Measurements from ENCODE around the gene SPPL2B.

SPPL2B gene

DNA sequence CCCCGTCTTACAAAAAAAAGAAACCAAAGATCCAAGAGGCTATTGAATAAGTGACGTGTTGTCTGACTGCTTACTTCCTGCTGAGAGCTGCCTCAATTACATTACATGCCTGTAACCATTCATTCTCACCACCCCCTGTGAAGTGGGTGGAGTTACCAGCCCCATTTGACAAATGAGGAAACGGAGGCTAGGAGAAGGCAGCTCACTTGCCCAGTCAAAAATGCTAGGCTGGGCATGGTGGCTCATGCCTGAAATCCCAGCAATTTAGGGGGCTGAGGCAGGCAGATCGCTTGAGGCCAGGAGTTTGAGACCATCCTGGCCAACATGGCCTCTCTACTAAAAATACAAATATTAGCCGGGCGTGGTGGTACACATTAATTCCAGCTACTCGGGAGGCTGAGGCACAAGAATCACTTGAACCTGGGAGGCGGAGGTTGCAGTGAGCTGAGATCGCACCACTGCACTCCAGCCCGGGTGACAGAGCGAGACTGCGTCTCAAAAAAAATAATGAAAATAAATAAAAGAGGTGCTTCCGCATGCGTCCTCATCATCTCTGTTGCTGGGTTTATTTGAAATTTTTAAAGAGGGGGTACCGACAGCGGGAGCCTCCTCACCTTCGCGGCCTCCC lies 597 bp upstream of the SPPL2B start:
- TF ChIP-seq, protein P1, sequence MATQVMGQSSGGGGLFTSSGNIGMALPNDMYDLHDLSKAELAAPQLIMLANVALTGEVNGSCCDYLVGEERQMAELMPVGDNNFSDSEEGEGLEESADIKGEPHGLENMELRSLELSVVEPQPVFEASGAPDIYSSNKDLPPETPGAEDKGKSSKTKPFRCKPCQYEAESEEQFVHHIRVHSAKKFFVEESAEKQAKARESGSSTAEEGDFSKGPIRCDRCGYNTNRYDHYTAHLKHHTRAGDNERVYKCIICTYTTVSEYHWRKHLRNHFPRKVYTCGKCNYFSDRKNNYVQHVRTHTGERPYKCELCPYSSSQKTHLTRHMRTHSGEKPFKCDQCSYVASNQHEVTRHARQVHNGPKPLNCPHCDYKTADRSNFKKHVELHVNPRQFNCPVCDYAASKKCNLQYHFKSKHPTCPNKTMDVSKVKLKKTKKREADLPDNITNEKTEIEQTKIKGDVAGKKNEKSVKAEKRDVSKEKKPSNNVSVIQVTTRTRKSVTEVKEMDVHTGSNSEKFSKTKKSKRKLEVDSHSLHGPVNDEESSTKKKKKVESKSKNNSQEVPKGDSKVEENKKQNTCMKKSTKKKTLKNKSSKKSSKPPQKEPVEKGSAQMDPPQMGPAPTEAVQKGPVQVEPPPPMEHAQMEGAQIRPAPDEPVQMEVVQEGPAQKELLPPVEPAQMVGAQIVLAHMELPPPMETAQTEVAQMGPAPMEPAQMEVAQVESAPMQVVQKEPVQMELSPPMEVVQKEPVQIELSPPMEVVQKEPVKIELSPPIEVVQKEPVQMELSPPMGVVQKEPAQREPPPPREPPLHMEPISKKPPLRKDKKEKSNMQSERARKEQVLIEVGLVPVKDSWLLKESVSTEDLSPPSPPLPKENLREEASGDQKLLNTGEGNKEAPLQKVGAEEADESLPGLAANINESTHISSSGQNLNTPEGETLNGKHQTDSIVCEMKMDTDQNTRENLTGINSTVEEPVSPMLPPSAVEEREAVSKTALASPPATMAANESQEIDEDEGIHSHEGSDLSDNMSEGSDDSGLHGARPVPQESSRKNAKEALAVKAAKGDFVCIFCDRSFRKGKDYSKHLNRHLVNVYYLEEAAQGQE (IDR thresholded peaks at IDR 0.05; ENCODE audit: low read depth) = no peak
- TF ChIP-seq, protein P2, sequence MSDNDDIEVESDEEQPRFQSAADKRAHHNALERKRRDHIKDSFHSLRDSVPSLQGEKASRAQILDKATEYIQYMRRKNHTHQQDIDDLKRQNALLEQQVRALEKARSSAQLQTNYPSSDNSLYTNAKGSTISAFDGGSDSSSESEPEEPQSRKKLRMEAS (IDR thresholded peaks at IDR 0.05) = no peak
- TF ChIP-seq TCF12 (IDR thresholded peaks at IDR 0.05; ENCODE audit: low read depth) (no peak), CEBPB (IDR thresholded peaks at IDR 0.05) (no peak), TEAD4 (IDR thresholded peaks at IDR 0.05) (0 out of 2 replicates have a peak, but pooled peaks have one; percentile 4), NFIC (IDR thresholded peaks at IDR 0.05) (no peak), ZBTB7A (IDR thresholded peaks at IDR 0.05; ENCODE audit: low read depth) (0 out of 2 replicates have a peak, but pooled peaks have one; percentile 17), YY1 (IDR thresholded peaks at IDR 0.05; ENCODE audit: low read depth) (peak; percentile 64), EP300 (IDR thresholded peaks at IDR 0.05; ENCODE audit: borderline replicate concordance) (no peak), CREB1 (IDR thresholded peaks at IDR 0.05; ENCODE audit: low read depth) (no peak; the same call in 1 of the 2 replicates)
- TF ChIP-seq, protein P3, sequence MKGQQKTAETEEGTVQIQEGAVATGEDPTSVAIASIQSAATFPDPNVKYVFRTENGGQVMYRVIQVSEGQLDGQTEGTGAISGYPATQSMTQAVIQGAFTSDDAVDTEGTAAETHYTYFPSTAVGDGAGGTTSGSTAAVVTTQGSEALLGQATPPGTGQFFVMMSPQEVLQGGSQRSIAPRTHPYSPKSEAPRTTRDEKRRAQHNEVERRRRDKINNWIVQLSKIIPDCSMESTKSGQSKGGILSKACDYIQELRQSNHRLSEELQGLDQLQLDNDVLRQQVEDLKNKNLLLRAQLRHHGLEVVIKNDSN (IDR thresholded peaks at IDR 0.05) = no peak

DNA sequence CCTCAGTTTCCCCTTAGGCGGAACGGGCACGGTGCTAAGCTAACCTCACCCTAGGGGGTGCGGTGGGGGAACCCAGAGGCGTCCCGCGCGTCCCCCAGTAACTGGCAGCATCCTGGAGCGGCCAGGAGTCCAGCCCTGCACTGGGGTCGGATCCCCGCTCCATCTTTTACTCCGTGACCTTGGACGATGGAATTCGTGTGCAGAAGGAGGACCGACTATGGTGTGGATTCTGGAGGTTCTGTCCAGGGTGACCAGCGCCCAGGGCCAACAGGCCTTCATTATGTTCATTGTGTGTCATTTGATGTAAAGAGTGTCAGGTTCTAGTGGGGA lies 630 bp downstream of the SPPL2B start:
- TF ChIP-seq, protein P2 (IDR thresholded peaks at IDR 0.05) = no peak
- TF ChIP-seq CREB1 (IDR thresholded peaks at IDR 0.05; ENCODE audit: low read depth) = no peak
- no peak for TF ChIP-seq NFIC (IDR thresholded peaks at IDR 0.05)
- no peak for TF ChIP-seq YY1 (IDR thresholded peaks at IDR 0.05; ENCODE audit: low read depth)
- TF ChIP-seq, protein P3 (IDR thresholded peaks at IDR 0.05) = no peak
- TF ChIP-seq EP300 (IDR thresholded peaks at IDR 0.05; ENCODE audit: borderline replicate concordance) = no peak
- no peak for TF ChIP-seq RAD21 (IDR thresholded peaks at IDR 0.05; ENCODE audit: low read depth)
- TF ChIP-seq, protein P1 (IDR thresholded peaks at IDR 0.05; ENCODE audit: low read depth) = no peak
- no peak for TF ChIP-seq EGR1 (IDR thresholded peaks at IDR 0.05)
- no peak for TF ChIP-seq TCF12 (IDR thresholded peaks at IDR 0.05; ENCODE audit: low read depth)

DNA sequence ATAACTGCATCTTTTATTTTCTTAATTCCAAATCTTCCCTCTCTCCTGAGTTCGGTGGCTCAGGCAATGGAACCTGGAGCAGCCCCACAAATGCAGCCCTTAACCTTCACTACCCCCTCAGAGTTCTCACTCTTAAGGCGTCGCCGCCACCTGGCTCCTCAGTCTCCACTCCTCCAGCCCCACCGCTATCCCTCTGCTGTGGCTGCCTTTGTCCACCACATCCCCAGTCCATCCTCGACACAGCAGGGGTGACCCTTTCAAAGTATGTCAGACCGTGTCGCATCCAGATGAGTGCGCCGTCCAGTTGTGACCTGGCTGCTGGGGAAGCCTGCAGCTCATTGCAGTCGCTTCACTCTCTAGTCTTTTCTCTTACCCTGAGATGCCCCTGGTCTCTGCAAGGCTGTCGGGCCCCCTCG lies 1.0 kb downstream of the SPPL2B start:
- no peak for TF ChIP-seq EGR1 (IDR thresholded peaks at IDR 0.05)
- no peak for TF ChIP-seq ZBTB7A (IDR thresholded peaks at IDR 0.05; ENCODE audit: low read depth)
- no peak for TF ChIP-seq TEAD4 (IDR thresholded peaks at IDR 0.05)
- TF ChIP-seq FOXM1 (IDR thresholded peaks at IDR 0.05; ENCODE audit: borderline replicate concordance, low read depth) = no peak
- no peak for TF ChIP-seq RAD21 (IDR thresholded peaks at IDR 0.05; ENCODE audit: low read depth)
- TF ChIP-seq, protein P2 (IDR thresholded peaks at IDR 0.05) = no peak
- no peak for TF ChIP-seq TCF12 (IDR thresholded peaks at IDR 0.05; ENCODE audit: low read depth)
- TF ChIP-seq, protein P1 (IDR thresholded peaks at IDR 0.05; ENCODE audit: low read depth) = no peak
- TF ChIP-seq EP300 (IDR thresholded peaks at IDR 0.05; ENCODE audit: borderline replicate concordance) = no peak
- TF ChIP-seq TAF1 (IDR thresholded peaks at IDR 0.05; ENCODE audit: low read depth) = no peak

DNA sequence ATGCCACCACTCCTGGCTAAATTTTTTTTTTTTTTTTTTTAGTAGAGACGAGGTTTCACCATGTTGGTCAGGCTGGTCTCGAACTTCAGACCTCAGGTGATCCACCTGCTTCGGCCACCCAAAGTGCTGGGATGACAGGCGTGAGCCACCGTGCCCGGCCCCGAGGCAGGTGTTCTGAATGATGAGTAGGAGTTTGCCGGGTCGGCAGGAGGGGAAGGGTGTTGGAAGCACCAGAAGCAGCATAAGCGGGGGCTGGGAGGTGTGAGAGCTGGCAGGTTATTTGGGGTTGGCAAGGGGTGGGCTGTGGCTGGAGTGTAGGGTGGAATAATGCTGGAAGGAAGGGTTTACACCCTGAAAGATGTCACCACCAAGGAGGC lies 1.8 kb downstream of the SPPL2B start:
- no peak for TF ChIP-seq TEAD4 (IDR thresholded peaks at IDR 0.05)
- TF ChIP-seq, protein P1 (IDR thresholded peaks at IDR 0.05; ENCODE audit: low read depth) = no peak
- TF ChIP-seq, protein P3 (IDR thresholded peaks at IDR 0.05) = no peak
- TF ChIP-seq, protein P2 (IDR thresholded peaks at IDR 0.05) = no peak
- TF ChIP-seq RAD21 (IDR thresholded peaks at IDR 0.05; ENCODE audit: low read depth) = no peak
- no peak for TF ChIP-seq FOXM1 (IDR thresholded peaks at IDR 0.05; ENCODE audit: borderline replicate concordance, low read depth)
- TF ChIP-seq EP300 (IDR thresholded peaks at IDR 0.05; ENCODE audit: borderline replicate concordance) = no peak
- TF ChIP-seq CREB1 (IDR thresholded peaks at IDR 0.05; ENCODE audit: low read depth) = no peak
- no peak for TF ChIP-seq TCF12 (IDR thresholded peaks at IDR 0.05; ENCODE audit: low read depth)
- TF ChIP-seq YY1 (IDR thresholded peaks at IDR 0.05; ENCODE audit: low read depth) = no peak
- no peak for TF ChIP-seq CEBPB (IDR thresholded peaks at IDR 0.05)
